Measurements from ENCODE around the gene SERPINE1.
"Not testable (repeated sequence)": the region's sequence is repeated elsewhere in the genome, so short reads cannot be mapped to it uniquely, and the experiment has no call there.

The SERPINE1 gene

GRCh38 chr7:101096331-101096956, 30.5 kb upstream of the SERPINE1 start:
- H3K4me3 ChIP-seq (ENCODE audit: low read length) = no peak overlapping the region
- TF ChIP-seq, protein P1, sequence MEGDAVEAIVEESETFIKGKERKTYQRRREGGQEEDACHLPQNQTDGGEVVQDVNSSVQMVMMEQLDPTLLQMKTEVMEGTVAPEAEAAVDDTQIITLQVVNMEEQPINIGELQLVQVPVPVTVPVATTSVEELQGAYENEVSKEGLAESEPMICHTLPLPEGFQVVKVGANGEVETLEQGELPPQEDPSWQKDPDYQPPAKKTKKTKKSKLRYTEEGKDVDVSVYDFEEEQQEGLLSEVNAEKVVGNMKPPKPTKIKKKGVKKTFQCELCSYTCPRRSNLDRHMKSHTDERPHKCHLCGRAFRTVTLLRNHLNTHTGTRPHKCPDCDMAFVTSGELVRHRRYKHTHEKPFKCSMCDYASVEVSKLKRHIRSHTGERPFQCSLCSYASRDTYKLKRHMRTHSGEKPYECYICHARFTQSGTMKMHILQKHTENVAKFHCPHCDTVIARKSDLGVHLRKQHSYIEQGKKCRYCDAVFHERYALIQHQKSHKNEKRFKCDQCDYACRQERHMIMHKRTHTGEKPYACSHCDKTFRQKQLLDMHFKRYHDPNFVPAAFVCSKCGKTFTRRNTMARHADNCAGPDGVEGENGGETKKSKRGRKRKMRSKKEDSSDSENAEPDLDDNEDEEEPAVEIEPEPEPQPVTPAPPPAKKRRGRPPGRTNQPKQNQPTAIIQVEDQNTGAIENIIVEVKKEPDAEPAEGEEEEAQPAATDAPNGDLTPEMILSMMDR (IDR thresholded peaks at IDR 0.05; ENCODE audit: insufficient read depth, low read depth, low read length, missing control alignments) = no peak
- DNase-seq (ENCODE audit: low read depth) = no peak

GRCh38 chr7:101096957-101097347, 30.0 kb upstream of the SERPINE1 start:
- no peak for DNase-seq (ENCODE audit: low read depth)
- no peak overlapping the region for H3K4me3 ChIP-seq (ENCODE audit: low read length)
- TF ChIP-seq, protein P1 (IDR thresholded peaks at IDR 0.05; ENCODE audit: insufficient read depth, low read depth, low read length, missing control alignments) = no peak

DNA sequence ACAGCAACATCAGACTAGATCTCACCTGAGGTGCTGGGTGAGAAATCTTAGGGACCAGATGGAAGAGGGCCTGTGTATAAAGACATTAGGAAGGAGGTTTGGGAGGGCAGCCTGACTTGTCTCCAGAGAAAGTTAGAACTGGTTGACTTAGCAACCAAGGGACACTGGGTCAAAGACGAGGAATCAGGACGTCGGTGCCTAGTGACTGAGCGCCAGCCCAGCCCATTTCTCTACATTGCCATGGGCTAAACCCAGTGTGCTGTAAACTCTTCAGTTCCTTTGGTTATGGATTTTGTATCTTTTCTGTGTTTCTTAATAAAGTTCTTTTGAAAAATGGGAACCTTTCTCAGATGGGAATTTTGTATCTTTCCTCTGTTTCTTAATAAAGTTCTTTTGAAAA, 29.3 kb upstream of the SERPINE1 start:
- TF ChIP-seq, protein P1 (IDR thresholded peaks at IDR 0.05; ENCODE audit: insufficient read depth, low read depth, low read length, missing control alignments) = no peak
- no peak overlapping the region for H3K4me3 ChIP-seq (ENCODE audit: low read length)
- DNase-seq (ENCODE audit: low read depth) = no peak

- H3K4me3 ChIP-seq (ENCODE audit: low read length) = no peak overlapping the region
- peak; percentile 98 for DNase-seq (ENCODE audit: low read depth)
- TF ChIP-seq, protein P1 (IDR thresholded peaks at IDR 0.05; ENCODE audit: insufficient read depth, low read depth, low read length, missing control alignments) = no peak
These were observed 26.7 kb upstream of the SERPINE1 start for GRCh38 chr7:101099969-101100781.

DNA sequence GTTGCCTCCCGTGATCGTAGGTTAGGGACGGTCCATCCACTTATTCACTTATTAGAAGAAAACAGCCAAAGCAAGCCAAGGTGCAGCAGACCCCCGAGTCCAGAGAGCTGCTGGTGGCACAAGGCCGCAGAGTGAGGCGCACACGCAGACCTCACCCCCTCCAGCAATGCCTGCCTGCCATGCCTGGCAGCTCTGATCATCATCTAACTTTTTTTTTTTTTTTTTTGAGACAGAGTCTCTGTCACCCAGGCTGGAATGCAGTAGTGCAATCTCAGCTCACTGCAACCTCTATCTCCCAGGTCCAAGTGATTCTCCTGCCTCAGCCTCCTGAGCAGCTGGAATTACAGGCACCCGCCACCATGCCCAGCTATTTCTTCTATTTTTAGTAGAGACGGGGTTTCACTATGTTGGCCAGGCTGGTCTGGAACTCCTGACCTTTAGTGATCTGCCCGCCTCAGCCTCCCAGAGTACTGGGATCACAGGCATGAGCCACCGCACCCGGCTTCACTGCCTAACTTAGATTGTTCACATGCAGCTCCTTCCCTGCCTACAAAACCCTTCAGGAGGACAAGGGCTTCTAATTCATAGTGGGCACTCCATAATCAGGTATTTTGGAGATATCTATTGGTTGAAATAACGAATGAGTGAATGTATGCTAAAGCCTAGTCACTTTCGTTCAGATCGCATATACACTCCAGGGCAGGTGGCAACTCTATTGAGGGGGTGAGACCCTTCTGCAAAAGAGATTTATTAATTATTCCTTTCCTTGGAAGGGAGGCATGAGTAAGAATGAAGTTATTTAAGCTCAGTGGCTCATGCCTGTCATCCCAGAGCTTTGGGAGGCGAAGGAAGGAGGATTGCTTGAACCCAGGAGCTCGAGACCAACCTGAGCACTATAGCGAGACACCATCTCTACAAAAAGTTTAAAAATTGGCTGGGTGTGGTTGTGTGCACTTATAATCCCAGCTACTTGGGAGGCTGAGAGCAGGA, 25.8 kb upstream of the SERPINE1 start:
- TF ChIP-seq, protein P1 (IDR thresholded peaks at IDR 0.05; ENCODE audit: insufficient read depth, low read depth, low read length, missing control alignments) = no peak
- H3K4me3 ChIP-seq (ENCODE audit: low read length) = no peak overlapping the region

DNA sequence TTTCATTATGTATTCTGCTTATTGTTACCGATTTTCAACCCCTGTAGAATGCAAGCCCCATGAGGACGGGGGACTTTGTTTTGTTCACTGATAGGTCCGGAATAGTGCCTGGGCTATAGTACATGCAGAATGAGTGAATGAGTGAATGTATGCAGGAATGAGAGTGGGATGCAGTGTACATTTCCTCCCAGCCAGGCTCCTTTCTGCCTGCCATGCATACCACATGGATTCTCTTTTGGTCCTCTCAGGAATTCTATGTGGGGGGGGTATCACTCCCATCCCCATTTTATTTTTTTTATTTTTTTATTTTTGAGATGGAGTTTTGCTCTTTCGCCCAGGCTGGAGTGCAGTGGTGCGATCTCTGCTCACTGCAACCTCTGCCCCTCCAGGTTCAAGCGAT, 24.9 kb upstream of the SERPINE1 start:
- H3K4me3 ChIP-seq (ENCODE audit: low read length) = no peak overlapping the region
- TF ChIP-seq, protein P1 (IDR thresholded peaks at IDR 0.05; ENCODE audit: insufficient read depth, low read depth, low read length, missing control alignments) = no peak
- DNase-seq (ENCODE audit: low read depth) = no peak

More for the DNA sequence above, 25.8 kb upstream of the SERPINE1 start:
- DNase-seq (ENCODE audit: low read depth) = no peak

DNA sequence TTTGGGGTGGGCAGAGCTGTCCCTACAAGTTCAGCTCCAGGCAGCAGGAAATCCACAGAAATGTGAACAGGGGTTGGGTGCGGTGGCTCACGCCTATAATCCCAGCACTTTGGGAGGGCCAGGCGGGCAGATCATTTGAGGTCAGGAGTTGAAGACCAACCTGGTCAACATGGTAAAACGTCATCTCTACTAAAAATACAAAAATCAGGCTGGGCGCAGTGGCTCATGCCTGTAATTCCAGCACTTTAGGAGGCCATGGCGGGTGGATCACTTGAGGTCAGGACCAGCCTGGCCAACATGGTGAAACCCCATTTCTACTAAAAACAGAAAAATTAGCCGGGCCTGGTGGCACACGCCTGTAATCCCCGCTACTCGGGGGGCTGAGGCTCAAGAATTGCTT, 23.2 kb upstream of the SERPINE1 start:
- H3K4me3 ChIP-seq (ENCODE audit: low read length); DNase-seq (ENCODE audit: low read depth): not testable (repeated sequence)

Data from epithelial cell of esophagus (primary cell).